Measurements from ENCODE around the gene CTIF.

The CTIF gene

GRCh38 chr18:48853588-48853987 is 314.8 kb downstream of the CTIF start:
- POLR2A ChIA-PET, result no interaction called here
- Histone ChIP-seq H3K4me1 (ENCODE audit: control extremely low read depth in 1 of 4, control insufficient read depth in 4 of 4, insufficient read depth in 4 of 4, low read length in 3 of 4) (peaks cover 0 to 26% (median 16%) of the 10 kb centered on the region in 4 experiments), H3K27ac (ENCODE audit: insufficient read depth in 1 of 2, low read depth in 1 of 2, low read length in 2 of 2, poor library complexity in 1 of 2, severe bottlenecking in 2 of 2) (no peak overlapping the region)

GRCh38 chr18:48854780-48855179 is 315.9 kb downstream of the CTIF start:
- peaks cover 0 to 4% (median 3%) of the 10 kb centered on the region in 4 experiments for H3K36me3 ChIP-seq (ENCODE audit: control insufficient read depth in 4 of 4, insufficient read depth in 4 of 4, low read length in 3 of 4)
- no peaks in the 10 kb centered on the region for H3K27me3 ChIP-seq (replicated peaks in 2 of 5; ENCODE audit: control insufficient read depth in 4 of 5, insufficient read depth in 5 of 5, low read length in 4 of 5)
- no peak overlapping the region for H3K27ac ChIP-seq (ENCODE audit: insufficient read depth in 1 of 2, low read depth in 1 of 2, low read length in 2 of 2, poor library complexity in 1 of 2, severe bottlenecking in 2 of 2)
- H3K4me1 ChIP-seq (ENCODE audit: control extremely low read depth in 1 of 4, control insufficient read depth in 4 of 4, insufficient read depth in 4 of 4, low read length in 3 of 4), result peaks cover 0 to 26% (median 16%) of the 10 kb centered on the region in 4 experiments
- CTCF ChIA-PET, result no interaction called here
- POLR2A ChIA-PET, result no interaction called here
- H3K9me3 ChIP-seq (ENCODE audit: control extremely low read depth in 1 of 5, control insufficient read depth in 4 of 5, insufficient read depth in 2 of 5, low read depth in 1 of 5, low read length in 4 of 5), result no peaks in the 10 kb centered on the region
- WGBS (ENCODE audit: insufficient coverage), result 90% methylated on average over 10 of the region's 11 CpGs
- H3K4me3 ChIP-seq (ENCODE audit: control insufficient read depth in 1 of 7, extremely low read depth in 1 of 7, insufficient read depth in 4 of 7, low read depth in 2 of 7, low read length in 6 of 7), result no peak overlapping the region
- DNase-seq, result no peak

More at GRCh38 chr18:48853588-48853987, 314.8 kb downstream of the CTIF start:
- no peak for DNase-seq
- 79% methylated on average over 4 of the region's 5 CpGs for WGBS (ENCODE audit: insufficient coverage)
- Histone ChIP-seq H3K4me3 (ENCODE audit: control insufficient read depth in 1 of 7, extremely low read depth in 1 of 7, insufficient read depth in 4 of 7, low read depth in 2 of 7, low read length in 6 of 7) (no peak overlapping the region), H3K9me3 (ENCODE audit: control extremely low read depth in 1 of 5, control insufficient read depth in 4 of 5, insufficient read depth in 2 of 5, low read depth in 1 of 5, low read length in 4 of 5) (no peaks in the 10 kb centered on the region), H3K27me3 (replicated peaks in 2 of 5; ENCODE audit: control insufficient read depth in 4 of 5, insufficient read depth in 5 of 5, low read length in 4 of 5) (no peaks in the 10 kb centered on the region), H3K36me3 (ENCODE audit: control insufficient read depth in 4 of 4, insufficient read depth in 4 of 4, low read length in 3 of 4) (peaks cover 0 to 4% (median 3%) of the 10 kb centered on the region in 4 experiments)
- CTCF ChIA-PET, result interaction anchor here (0.8 to 1.2 kb wide), 2 partner anchors 24 to 73 kb away, joined by 3 read pairs; no protein-coding TSS in a partner anchor

- no peaks in the 10 kb centered on the region for H3K9me3 ChIP-seq (ENCODE audit: control extremely low read depth in 1 of 5, control insufficient read depth in 4 of 5, insufficient read depth in 2 of 5, low read depth in 1 of 5, low read length in 4 of 5)
- H3K4me3 ChIP-seq (ENCODE audit: control insufficient read depth in 1 of 7, extremely low read depth in 1 of 7, insufficient read depth in 4 of 7, low read depth in 2 of 7, low read length in 6 of 7), result no peak overlapping the region
- H3K27ac ChIP-seq (ENCODE audit: insufficient read depth in 1 of 2, low read depth in 1 of 2, low read length in 2 of 2, poor library complexity in 1 of 2, severe bottlenecking in 2 of 2), result no peak overlapping the region
- peaks cover 0 to 4% (median 3%) of the 10 kb centered on the region in 4 experiments for H3K36me3 ChIP-seq (ENCODE audit: control insufficient read depth in 4 of 4, insufficient read depth in 4 of 4, low read length in 3 of 4)
- WGBS (ENCODE audit: insufficient coverage), result 91% methylated on average over 17 of the region's 18 CpGs
- H3K27me3 ChIP-seq (replicated peaks in 2 of 5; ENCODE audit: control insufficient read depth in 4 of 5, insufficient read depth in 5 of 5, low read length in 4 of 5), result no peaks in the 10 kb centered on the region
- DNase-seq, result no peak
- H3K4me1 ChIP-seq (ENCODE audit: control extremely low read depth in 1 of 4, control insufficient read depth in 4 of 4, insufficient read depth in 4 of 4, low read length in 3 of 4), result peaks cover 0 to 23% (median 11%) of the 10 kb centered on the region in 4 experiments
- POLR2A ChIA-PET, result no interaction called here
- CTCF ChIA-PET, result interaction anchor here (0.9 kb wide), 1 partner anchor 20 kb away, joined by 3 read pairs; no protein-coding TSS in a partner anchor
Measured at GRCh38 chr18:48855422-48856377, 316.9 kb downstream of the CTIF start.

- Histone ChIP-seq H3K4me3 (ENCODE audit: control insufficient read depth in 1 of 7, extremely low read depth in 1 of 7, insufficient read depth in 4 of 7, low read depth in 2 of 7, low read length in 6 of 7) (no peak overlapping the region), H3K36me3 (ENCODE audit: control insufficient read depth in 4 of 4, insufficient read depth in 4 of 4, low read length in 3 of 4) (peaks cover 0 to 4% (median 3%) of the 10 kb centered on the region in 4 experiments), H3K4me1 (ENCODE audit: control extremely low read depth in 1 of 4, control insufficient read depth in 4 of 4, insufficient read depth in 4 of 4, low read length in 3 of 4) (peaks cover 0 to 9% (median 0%) of the 10 kb centered on the region in 4 experiments), H3K9me3 (ENCODE audit: control extremely low read depth in 1 of 5, control insufficient read depth in 4 of 5, insufficient read depth in 2 of 5, low read depth in 1 of 5, low read length in 4 of 5) (no peaks in the 10 kb centered on the region), H3K27me3 (replicated peaks in 2 of 5; ENCODE audit: control insufficient read depth in 4 of 5, insufficient read depth in 5 of 5, low read length in 4 of 5) (no peaks in the 10 kb centered on the region), H3K27ac (ENCODE audit: insufficient read depth in 1 of 2, low read depth in 1 of 2, low read length in 2 of 2, poor library complexity in 1 of 2, severe bottlenecking in 2 of 2) (no peak overlapping the region)
- CTCF ChIA-PET, result interaction anchor here (0.9 kb wide), 1 partner anchor 44 kb away, joined by 3 read pairs; no protein-coding TSS in a partner anchor
- 98% methylated on average over 14 of the region's 14 CpGs for WGBS (ENCODE audit: insufficient coverage)
- POLR2A ChIA-PET, result interaction anchor here (0.6 kb wide), 1 partner anchor 9 kb away, joined by 3 read pairs; no protein-coding TSS in a partner anchor
- no peak for DNase-seq
Measured at GRCh38 chr18:48857023-48857694, 318.3 kb downstream of the CTIF start.

GRCh38 chr18:48858676-48859075 is 319.8 kb downstream of the CTIF start:
- Histone ChIP-seq H3K4me1 (ENCODE audit: control extremely low read depth in 1 of 4, control insufficient read depth in 4 of 4, insufficient read depth in 4 of 4, low read length in 3 of 4) (no peaks in the 10 kb centered on the region), H3K27ac (ENCODE audit: insufficient read depth in 1 of 2, low read depth in 1 of 2, low read length in 2 of 2, poor library complexity in 1 of 2, severe bottlenecking in 2 of 2) (no peak overlapping the region), H3K9me3 (ENCODE audit: control extremely low read depth in 1 of 5, control insufficient read depth in 4 of 5, insufficient read depth in 2 of 5, low read depth in 1 of 5, low read length in 4 of 5) (no peaks in the 10 kb centered on the region), H3K4me3 (ENCODE audit: control insufficient read depth in 1 of 7, extremely low read depth in 1 of 7, insufficient read depth in 4 of 7, low read depth in 2 of 7, low read length in 6 of 7) (no peak overlapping the region), H3K36me3 (ENCODE audit: control insufficient read depth in 4 of 4, insufficient read depth in 4 of 4, low read length in 3 of 4) (peaks cover 0 to 4% (median 3%) of the 10 kb centered on the region in 4 experiments), H3K27me3 (replicated peaks in 2 of 5; ENCODE audit: control insufficient read depth in 4 of 5, insufficient read depth in 5 of 5, low read length in 4 of 5) (no peaks in the 10 kb centered on the region)
- DNase-seq, result no peak
- CTCF ChIA-PET, result interaction anchor here (1.3 to 1.6 kb wide), 3 partner anchors 10 to 36 kb away, joined by 3 to 5 read pairs (median 3); no protein-coding TSS in a partner anchor
- POLR2A ChIA-PET, result no interaction called here
- 96% methylated on average over 4 of the region's 4 CpGs for WGBS (ENCODE audit: insufficient coverage)

- H3K9me3 ChIP-seq (ENCODE audit: control extremely low read depth in 1 of 5, control insufficient read depth in 4 of 5, insufficient read depth in 2 of 5, low read depth in 1 of 5, low read length in 4 of 5), result no peaks in the 10 kb centered on the region
- WGBS (ENCODE audit: insufficient coverage), result 96% methylated on average over 41 of the region's 43 CpGs
- POLR2A ChIA-PET, result no interaction called here
- H3K36me3 ChIP-seq (ENCODE audit: control insufficient read depth in 4 of 4, insufficient read depth in 4 of 4, low read length in 3 of 4), result peaks cover 0 to 4% (median 3%) of the 10 kb centered on the region in 4 experiments
- H3K27ac ChIP-seq (ENCODE audit: insufficient read depth in 1 of 2, low read depth in 1 of 2, low read length in 2 of 2, poor library complexity in 1 of 2, severe bottlenecking in 2 of 2), result no peak overlapping the region
- no peaks in the 10 kb centered on the region for H3K4me1 ChIP-seq (ENCODE audit: control extremely low read depth in 1 of 4, control insufficient read depth in 4 of 4, insufficient read depth in 4 of 4, low read length in 3 of 4)
- no peaks in the 10 kb centered on the region for H3K27me3 ChIP-seq (replicated peaks in 2 of 5; ENCODE audit: control insufficient read depth in 4 of 5, insufficient read depth in 5 of 5, low read length in 4 of 5)
- H3K4me3 ChIP-seq (ENCODE audit: control insufficient read depth in 1 of 7, extremely low read depth in 1 of 7, insufficient read depth in 4 of 7, low read depth in 2 of 7, low read length in 6 of 7), result no peak overlapping the region
- CTCF ChIA-PET, result interaction anchor here (1.1 to 1.6 kb wide), 5 partner anchors 9 to 35 kb away, joined by 3 to 5 read pairs (median 3); no protein-coding TSS in a partner anchor
- no peak for DNase-seq
Measured at GRCh38 chr18:48859311-48860268, 320.8 kb downstream of the CTIF start.
